Inferior parietal cortex (tissue), 1 donor: ENCODE measurements around the gene CXorf65.
A peak's percentile ranks its signal among the peaks of the same experiment; 100 is the strongest.

Experiments used
- DNase-seq: peaks from one replicate; pipeline ENCODE4 v3.0.0-alpha.2; 2016; ENCODE audit errors: extremely low spot score

The CXorf65 gene

GRCh38 chrX:71106427-71106826 lies at the start of gene CXorf65:
Gene CXorf65 (minus strand): TSS chrX:71106740. CDS start chrX:71106556, 184 bp downstream.
- no peak for DNase-seq

GRCh38 chrX:71154641-71155040 lies 48.1 kb upstream of the CXorf65 start:
- no peak for DNase-seq

DNA sequence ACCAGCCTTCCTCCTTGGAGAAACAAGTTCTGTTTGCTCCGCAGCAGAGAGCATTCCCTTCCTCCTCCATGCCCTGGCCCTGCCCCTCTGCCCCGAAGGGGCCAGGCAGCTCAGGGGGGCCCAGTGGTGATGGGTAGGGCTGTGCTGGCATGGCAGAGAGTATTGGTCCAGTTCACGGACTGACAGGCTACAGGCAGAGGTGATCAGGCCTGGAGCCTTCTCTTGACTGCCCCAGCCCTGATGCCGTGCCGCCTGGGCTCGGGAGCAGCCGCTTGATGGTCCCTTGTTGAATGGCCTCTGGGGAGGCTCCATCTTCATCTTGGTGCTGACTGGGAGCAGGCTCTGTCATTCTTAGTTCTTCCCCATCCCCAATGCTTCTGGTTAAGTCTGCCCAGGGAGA lies 47.7 kb upstream of the CXorf65 start:
- no peak for DNase-seq

- DNase-seq = no peak
Observed at GRCh38 chrX:71151366-71151765, 44.8 kb upstream of the CXorf65 start.

GRCh38 chrX:71148278-71148663 lies 41.7 kb upstream of the CXorf65 start:
- DNase-seq = no peak

DNA sequence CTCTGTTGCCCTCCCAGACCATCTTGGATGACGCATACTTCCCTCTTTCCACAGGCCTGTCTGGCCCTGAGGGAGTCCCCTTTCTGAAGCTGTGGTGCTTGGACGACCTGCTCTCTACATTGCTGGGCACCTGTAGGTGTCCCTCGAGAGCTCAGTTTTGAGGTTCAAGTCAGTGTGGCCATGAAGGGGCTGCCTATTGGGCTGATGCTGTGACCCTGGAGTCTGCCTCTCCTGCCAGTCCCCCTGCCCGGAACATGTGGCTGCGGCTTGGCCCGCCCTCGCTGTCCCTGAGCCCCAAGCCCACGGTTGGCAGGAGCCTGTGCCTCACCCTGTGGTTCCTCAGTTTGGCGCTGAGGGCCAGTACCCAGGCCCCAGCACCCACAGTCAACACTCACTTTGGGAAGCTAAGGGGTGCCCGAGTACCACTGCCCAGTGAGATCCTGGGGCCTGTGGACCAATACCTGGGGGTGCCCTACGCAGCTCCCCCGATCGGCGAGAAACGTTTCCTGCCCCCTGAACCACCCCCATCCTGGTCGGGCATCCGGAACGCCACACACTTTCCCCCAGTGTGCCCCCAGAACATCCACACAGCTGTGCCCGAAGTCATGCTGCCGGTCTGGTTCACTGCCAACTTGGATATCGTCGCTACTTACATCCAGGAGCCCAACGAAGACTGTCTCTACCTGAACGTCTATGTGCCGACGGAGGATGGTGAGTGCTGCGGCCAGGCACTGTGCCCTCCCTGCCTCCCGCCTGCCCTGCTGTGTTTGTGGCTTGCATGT lies 41.1 kb upstream of the CXorf65 start:
- DNase-seq = no peak

GRCh38 chrX:71144651-71145050 lies 38.1 kb upstream of the CXorf65 start, which contains the start of gene NLGN3:
Gene NLGN3 (plus strand): TSS chrX:71144841. CDS start chrX:71147750, 2,909 bp downstream.
- no peak for DNase-seq

DNA sequence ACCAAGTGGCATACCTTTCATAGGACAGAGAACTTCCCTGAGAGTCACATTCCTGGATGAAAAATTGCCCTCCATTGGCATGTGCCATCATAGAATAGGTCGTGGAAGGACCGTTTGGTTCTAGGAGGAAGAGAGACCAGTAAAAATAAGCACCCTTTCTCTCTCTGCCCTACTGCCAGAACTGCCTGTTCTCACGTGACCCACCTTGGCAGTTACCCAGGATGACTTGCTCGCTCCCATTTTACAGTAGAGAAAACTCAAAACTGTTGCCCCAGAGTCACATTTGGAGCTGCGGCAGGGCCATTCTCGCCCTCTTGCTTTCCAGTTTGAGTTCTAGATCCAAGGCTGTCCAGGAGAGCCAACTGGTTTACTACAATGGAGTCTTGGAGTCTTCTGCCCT lies 37.0 kb upstream of the CXorf65 start:
- DNase-seq = no peak

DNA sequence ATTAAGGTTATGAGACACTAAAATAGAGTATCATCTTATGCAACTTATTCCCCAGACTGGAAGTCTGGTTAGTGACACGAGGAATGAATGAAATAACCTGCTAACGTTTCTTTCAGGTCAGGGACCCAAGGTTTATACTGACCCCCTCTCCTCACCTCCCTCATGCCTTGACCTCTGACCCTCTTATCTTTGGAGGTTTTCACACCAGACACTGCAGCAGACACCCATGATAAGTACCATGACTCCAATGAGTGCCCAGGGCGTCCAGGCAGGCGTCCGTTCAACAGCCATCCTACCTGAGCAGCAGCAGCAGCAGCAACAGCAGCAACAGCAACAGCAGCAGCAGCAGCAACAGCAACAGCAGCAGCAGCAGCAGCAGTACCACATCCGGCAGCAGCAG lies 33.9 kb upstream of the CXorf65 start:
- no peak for DNase-seq

GRCh38 chrX:71131510-71131909 lies 25.0 kb upstream of the CXorf65 start:
- no peak for DNase-seq

DNA sequence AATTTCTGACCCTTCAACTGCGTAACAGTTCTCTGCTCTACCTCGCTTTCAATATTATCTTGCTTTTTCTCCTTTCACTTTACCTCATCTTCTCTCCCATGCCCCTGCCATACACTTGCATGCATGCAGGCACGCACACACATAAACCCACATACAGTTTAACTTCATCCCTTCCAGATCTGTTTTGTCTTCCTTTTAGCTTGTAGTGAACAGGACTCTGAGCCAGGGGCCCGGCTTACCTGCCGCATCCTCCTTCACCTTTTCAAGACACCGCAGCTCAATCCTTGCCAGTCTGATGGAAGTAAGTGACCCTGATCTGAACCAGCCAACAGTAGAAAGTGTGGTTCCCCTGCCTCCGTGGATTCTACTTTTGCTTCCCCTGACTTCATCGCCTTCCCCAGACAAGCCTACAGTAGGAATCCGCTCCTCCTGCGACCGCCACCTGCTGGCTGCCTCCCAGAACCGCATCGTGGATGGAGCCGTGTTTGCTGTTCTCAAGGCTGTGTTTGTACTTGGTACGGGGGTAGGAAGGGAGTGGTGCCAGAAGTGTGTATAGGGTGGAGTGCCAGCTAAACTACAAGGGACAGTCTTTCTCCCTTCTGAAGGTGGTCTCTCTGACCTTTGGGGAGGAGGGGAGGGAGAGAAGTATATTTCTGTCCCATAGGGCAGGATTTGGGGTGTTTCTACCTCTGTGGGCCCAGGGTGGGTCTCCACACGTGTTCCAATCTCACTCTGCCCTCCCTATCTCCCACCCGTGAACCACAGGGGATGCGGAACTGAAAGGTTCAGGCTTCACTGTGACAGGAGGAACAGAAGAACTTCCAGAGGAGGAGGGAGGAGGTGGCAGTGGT lies 22.6 kb upstream of the CXorf65 start:
- peak; percentile 63 for DNase-seq

DNA sequence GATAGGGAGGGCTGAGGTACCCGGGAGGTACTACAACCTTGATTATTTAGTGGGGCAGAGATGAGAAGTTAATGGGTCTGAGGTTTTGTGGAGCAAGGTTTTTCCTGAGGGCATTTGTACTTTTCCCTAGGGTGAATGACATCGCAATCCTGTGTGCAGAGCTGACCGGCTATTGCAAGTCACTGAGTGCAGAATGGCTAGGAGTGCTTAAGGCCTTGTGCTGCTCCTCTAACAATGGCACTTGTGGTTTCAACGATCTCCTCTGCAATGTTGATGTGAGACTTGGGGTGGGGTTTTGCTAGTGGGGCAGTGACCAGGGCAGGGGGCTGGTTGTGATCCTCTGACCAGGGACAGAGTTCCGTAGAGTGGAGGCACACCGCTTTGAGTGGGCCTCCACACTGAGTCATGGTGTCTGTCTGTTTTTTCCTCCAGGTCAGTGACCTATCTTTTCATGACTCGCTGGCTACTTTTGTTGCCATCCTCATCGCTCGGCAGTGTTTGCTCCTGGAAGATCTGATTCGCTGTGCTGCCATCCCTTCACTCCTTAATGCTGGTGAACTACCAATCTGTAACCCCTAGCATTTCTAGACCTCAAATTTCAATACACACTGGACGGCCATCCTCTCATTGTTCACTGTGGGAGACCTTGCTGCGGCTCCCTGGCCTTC lies 21.8 kb upstream of the CXorf65 start:
- DNase-seq = no peak

DNA sequence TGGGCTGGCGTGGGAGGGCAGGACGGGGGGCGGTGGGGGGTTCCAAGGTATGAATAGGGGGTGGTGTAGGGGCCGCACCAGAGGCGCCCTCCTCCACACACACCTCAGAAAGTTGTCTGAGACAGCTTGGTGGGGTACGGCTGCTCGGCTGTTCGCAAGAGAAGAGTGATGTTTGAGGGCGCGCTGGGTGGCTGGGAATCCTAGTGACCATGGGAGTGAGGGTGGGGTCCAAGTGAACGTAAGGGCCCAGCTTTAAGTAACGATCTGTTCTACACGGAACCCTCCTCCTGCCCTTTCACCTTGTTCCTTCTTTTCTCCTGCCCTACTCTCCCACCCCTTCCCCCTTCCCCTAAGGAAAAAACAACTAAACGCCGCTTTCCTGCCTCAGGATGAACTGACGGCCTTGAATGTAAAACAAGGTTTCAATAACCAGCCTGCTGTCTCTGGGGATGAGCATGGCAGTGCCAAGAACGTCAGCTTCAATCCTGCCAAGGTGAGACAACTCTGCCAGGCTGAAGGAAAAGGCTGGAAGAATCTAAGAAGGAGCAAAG lies 12.5 kb upstream of the CXorf65 start:
- DNase-seq = no peak

- DNase-seq = peak; percentile 78
Observed at GRCh38 chrX:71118032-71118984, 11.8 kb upstream of the CXorf65 start, which contains the start of gene MED12. Gene MED12 (plus strand): TSS chrX:71118596. CDS start chrX:71118755, 159 bp downstream.

DNA sequence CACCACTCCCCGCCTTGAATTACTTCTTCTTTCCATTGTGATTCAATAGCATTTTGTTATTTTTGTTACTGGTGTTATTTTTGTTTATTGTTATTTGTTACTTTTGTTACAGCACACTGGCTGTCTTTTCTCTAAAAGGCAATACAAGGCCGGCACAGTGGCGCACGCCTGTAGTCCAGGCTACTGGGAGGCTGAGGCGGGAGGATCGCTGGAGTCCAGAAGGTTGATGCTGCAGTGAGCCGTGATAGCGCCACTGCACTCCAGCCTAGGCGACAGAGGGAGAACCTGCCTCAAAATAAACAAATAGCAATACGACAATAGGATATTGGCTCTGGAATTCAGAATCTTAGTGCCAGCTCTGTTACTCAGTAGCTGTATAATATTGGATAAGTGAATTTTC lies 10.8 kb upstream of the CXorf65 start:
- no peak for DNase-seq

GRCh38 chrX:71111921-71112431 lies 5.4 kb upstream of the CXorf65 start:
- DNase-seq = no peak

- DNase-seq = no peak
Observed at GRCh38 chrX:71111141-71111843, 4.8 kb upstream of the CXorf65 start, which contains the start of gene IL2RG. Gene IL2RG (minus strand): TSS chrX:71111577. CDS start chrX:71111539, 38 bp downstream.

GRCh38 chrX:71109051-71109450 lies 2.5 kb upstream of the CXorf65 start:
- no peak for DNase-seq

GRCh38 chrX:71107762-71108360 lies 1.3 kb upstream of the CXorf65 start:
- no peak for DNase-seq
